GM12864 (cell line): Measurements from ENCODE around the gene HSPA1L.
"Not testable (repeated sequence)": the region's sequence is repeated elsewhere in the genome, so short reads cannot be mapped to it uniquely, and the experiment has no call there.

Experiments used
- DNase-seq: peaks from one replicate; pipeline ENCODE4 v3.0.0-alpha.2; 2011; ENCODE audit warnings: low read depth
- H3K4me3 ChIP-seq: 2 replicates; pipeline ENCODE4 v1.5.1; 2011; ENCODE audit warnings: mild to moderate bottlenecking, low read depth, low read length, control low read depth
- CTCF ChIP-seq: IDR thresholded peaks from 2 replicates; pipeline ENCODE4 v1.5.1; 2011; ENCODE audit warnings: low read depth, mild to moderate bottlenecking, moderate library complexity, low read length, control low read depth, inconsistent platforms; ENCODE audit errors: missing control alignments

Gene HSPA1L

GRCh38 chr6:31859923-31860322 lies 44.8 kb upstream of the HSPA1L start:
- TF ChIP-seq CTCF: no peak
- no peak overlapping the region for H3K4me3 ChIP-seq
- no peak for DNase-seq

GRCh38 chr6:31858707-31859106 lies 43.6 kb upstream of the HSPA1L start:
- no peak overlapping the region for H3K4me3 ChIP-seq
- no peak for DNase-seq
- TF ChIP-seq CTCF: no peak

- not testable (repeated sequence) for DNase-seq, H3K4me3 ChIP-seq
These were observed 42.7 kb upstream of the HSPA1L start for GRCh38 chr6:31857774-31858173.

- not testable (repeated sequence) for DNase-seq, H3K4me3 ChIP-seq
These were observed 37.1 kb upstream of the HSPA1L start for GRCh38 chr6:31851980-31852718.

- TF ChIP-seq CTCF: no peak
- no peak overlapping the region for H3K4me3 ChIP-seq
- no peak for DNase-seq
These were observed 36.4 kb upstream of the HSPA1L start for GRCh38 chr6:31851485-31851832.

- no peak for TF ChIP-seq CTCF
- H3K4me3 ChIP-seq: no peak overlapping the region
These were observed 35.8 kb upstream of the HSPA1L start for GRCh38 chr6:31850765-31851484.

GRCh38 chr6:31847276-31847978 lies 32.3 kb upstream of the HSPA1L start:
- no peak for TF ChIP-seq CTCF
- DNase-seq: no peak
- H3K4me3 ChIP-seq: no peak overlapping the region

More at GRCh38 chr6:31850765-31851484, 35.8 kb upstream of the HSPA1L start:
- DNase-seq: no peak
